KBM-7 (cell line): ENCODE results near the gene NRIP3.
"Not testable (repeated sequence)": the region's sequence is repeated elsewhere in the genome, so short reads cannot be mapped to it uniquely, and the experiment has no call there.

Experiments
- DNase-seq: peaks from one replicate; pipeline ENCODE4 v3.0.0-alpha.2; 2015
- in situ Hi-C: fragments of 300-500 bp; cut with MboI; formaldehyde crosslinking; loops from 2 replicates; pipeline ENCODE4 v1.14.3; 2020; ENCODE audit warnings: low sequenced_read_pairs, low pct_unique_long_range_greater_than_20kb, mixed read lengths

Gene NRIP3

DNA sequence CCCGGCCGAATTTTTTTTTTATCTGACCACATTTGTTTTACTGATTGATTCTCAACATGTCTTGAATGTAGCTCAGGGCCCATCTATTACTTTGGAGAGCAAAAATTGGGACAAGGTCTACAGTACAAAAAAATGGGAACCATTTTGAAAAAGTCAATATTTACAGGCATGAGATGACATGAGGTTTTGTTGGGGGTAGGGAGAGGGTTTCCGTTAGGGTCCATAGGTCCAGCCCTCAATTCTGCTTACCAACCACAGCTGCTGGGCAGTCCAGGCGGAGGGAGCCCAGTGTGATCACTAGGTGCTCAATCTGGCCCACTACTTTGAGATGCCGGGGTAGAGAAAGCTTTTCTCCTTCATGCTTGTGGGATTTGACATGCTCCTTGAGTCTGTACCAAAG, 18.3 kb downstream of the NRIP3 start:
- no peak for DNase-seq
- in situ Hi-C loops: no loop called here

- in situ Hi-C loops: no loop called here
- DNase-seq: no peak
Measured at GRCh38 chr11:8983552-8983951, 20.2 kb downstream of the NRIP3 start.

GRCh38 chr11:8980485-8980884, 23.3 kb downstream of the NRIP3 start:
- DNase-seq: no peak
- in situ Hi-C loops: no loop called here

GRCh38 chr11:8979365-8979764, 24.4 kb downstream of the NRIP3 start:
- in situ Hi-C loops, DNase-seq: not testable (repeated sequence)

GRCh38 chr11:8973121-8973520, 30.7 kb downstream of the NRIP3 start:
- peak; percentile 25 for DNase-seq
- in situ Hi-C loops: no loop called here

DNA sequence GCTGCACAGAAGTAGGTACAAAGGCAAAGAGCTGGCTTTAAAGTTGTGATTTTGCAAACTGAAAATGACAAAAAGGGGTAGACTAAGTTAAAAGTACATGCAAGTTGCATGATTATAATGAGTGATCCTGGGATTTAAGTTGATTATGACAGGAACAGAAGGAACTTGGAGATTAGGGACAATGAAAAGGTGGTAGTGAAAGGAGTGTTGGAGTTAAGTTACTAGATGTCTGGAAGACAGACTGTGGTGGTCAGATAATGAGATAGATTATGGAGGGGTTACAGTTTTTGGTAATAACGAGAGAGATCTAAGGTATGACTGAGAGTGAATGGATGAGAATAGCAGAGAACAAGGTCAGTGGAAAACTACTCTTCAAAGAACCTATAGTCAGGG, 31.9 kb downstream of the NRIP3 start:
- in situ Hi-C loops: no loop called here

GRCh38 chr11:8971196-8971923, 32.4 kb downstream of the NRIP3 start:
- in situ Hi-C loops: no loop called here
- DNase-seq: no peak

More for the DNA sequence above, 31.9 kb downstream of the NRIP3 start:
- DNase-seq: no peak

GRCh38 chr11:8967184-8967583, 36.6 kb downstream of the NRIP3 start:
- in situ Hi-C loops: no loop called here
- no peak for DNase-seq

DNA sequence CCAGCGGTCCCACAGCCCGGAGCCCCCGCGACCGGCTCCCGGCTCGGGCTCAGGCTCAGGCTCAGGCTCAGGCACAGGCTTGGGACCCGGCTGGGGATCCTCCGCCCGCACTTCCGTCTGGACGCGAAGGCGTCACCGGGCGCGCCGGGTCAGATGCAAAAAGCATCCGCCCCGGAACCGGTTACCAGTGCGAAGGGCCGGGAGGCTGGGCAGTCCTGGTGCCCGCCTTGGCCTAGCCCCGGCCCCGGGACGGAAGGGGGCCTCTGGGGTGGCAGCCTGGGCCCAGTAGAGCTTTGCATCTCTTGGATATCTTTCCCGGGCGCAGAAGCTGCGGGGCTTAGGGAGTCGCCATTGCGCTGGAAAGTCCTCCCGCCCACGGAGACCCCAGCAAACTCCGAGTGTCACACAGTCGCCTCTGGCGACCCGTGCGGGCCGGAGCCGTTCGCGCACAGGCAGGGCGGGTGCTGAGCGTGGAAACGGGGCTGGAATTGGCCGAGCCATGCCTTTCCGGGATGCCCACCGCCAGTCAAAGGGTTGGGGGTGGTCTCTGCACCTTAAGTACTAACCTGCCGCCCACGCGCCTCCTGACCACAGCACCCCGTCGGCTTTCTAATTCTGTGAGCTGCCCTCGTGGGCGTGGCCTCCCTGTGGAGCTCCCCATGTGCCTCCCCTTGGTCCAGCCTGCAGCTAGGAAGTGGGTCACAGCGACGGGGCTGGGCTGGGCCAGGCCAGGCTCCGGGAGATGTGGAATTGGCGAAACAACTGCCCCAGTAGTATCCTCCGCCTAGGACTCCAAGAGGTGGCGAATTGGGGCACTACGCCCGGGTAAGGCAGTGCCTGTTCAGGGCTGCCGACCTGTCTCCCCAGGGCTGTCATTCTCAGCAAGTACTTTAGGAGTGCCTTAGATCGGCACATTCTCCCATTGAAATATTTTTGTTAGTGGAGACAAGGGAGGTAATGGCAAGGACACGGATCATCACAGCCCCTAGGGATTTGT, 39.2 kb downstream of the NRIP3 start, which contains the start of gene TMEM9B:
Gene TMEM9B, minus strand, starts transcription at position 119 of the 997 bp plus-strand sequence. CDS start 129 bp downstream, outside the sequence.
- peak; percentile 91 for DNase-seq
- in situ Hi-C loops: no loop called here

GRCh38 chr11:8963569-8964323, 40.1 kb downstream of the NRIP3 start:
- in situ Hi-C loops: no loop called here
- DNase-seq: peak; percentile 10

- no peak for DNase-seq
- in situ Hi-C loops: no loop called here
Measured at GRCh38 chr11:8962841-8963240, 41.0 kb downstream of the NRIP3 start.

- no peak for DNase-seq
- in situ Hi-C loops: no loop called here
Measured at GRCh38 chr11:8961401-8961800, 42.4 kb downstream of the NRIP3 start.

GRCh38 chr11:8959546-8960166, 44.1 kb downstream of the NRIP3 start:
- peak; percentile 75 for DNase-seq
- in situ Hi-C loops: no loop called here

- in situ Hi-C loops: no loop called here
- DNase-seq: no peak
Measured at GRCh38 chr11:8956860-8957259, 46.9 kb downstream of the NRIP3 start.

GRCh38 chr11:8948886-8949285, 54.9 kb downstream of the NRIP3 start:
- peak; percentile 80 for DNase-seq
- in situ Hi-C loops: no loop called here

DNA sequence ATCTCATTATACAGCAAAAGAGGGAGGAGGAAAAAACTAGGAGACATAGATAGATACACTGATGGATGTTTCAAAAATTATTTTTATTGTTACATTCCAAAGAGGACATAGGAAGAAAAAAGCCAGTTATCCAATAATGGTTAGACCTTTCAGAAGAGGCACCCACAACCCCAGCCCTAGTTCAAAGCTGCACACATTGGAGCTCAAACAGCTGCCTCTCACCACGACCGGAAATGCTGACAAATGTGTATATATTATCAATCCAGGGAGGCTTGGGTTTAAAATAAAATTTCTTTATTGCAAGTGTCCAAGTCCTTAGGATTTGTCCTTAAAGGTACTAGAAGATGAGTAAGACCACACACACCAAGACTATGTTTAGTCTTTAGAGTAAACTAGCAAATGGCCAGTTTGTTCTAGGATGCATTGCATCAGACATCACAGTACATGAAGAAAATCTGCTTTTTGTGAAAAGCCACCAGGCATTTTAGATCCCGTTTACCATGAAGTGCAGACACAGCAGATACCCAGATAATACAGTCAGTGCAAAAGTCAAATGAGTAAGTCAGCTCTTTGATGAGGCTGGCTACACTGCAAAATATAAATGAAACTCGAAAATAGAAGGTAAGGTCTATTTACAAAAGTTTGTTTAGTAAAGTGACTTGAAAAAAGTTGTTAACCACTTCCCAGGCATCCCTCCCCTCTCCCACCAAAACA, 56.4 kb downstream of the NRIP3 start:
- no peak for DNase-seq
- in situ Hi-C loops: no loop called here

GRCh38 chr11:8942518-8943066, 61.2 kb downstream of the NRIP3 start, which contains the start of gene ASCL3:
Gene ASCL3, minus strand, starts transcription at chr11:8943016. Its CDS starts 4,855 bp downstream, at chr11:8938161.
- DNase-seq: no peak
- in situ Hi-C loops: no loop called here
